T-helper 1 cell treated with Interleukin-12 subunit alpha and Interleukin-12 subunit beta and Interleukin-4 antibody, amounts not matched to agents 30 ng/mL and 1 ng/mL, for 36 hours (primary cell): ENCODE data around the gene PTGFRN. TPM values are rescaled to one million over a fixed set of nuclear protein-coding genes. Genes with fewer than 3 reads are reported as not detected.

ENCODE experiments used
- intact Hi-C: fragments of 100-400 bp; cut with micrococcal nuclease; formaldehyde crosslinking; loops from one replicate; pipeline ENCODE4 v1.15.1; 2024
- total RNA-seq: library from RNA; stranded (reverse); gene quantifications from 2 replicates; pipeline ENCODE4 v1.2.3, GENCODE V29; 2022

The PTGFRN gene
- total RNA-seq, 1 donor from 2014 or later: 15.0 TPM

- intact Hi-C loops: no loop called here
Observed at GRCh38 chr1:117025568-117025967, 115.9 kb downstream of the PTGFRN start.

DNA sequence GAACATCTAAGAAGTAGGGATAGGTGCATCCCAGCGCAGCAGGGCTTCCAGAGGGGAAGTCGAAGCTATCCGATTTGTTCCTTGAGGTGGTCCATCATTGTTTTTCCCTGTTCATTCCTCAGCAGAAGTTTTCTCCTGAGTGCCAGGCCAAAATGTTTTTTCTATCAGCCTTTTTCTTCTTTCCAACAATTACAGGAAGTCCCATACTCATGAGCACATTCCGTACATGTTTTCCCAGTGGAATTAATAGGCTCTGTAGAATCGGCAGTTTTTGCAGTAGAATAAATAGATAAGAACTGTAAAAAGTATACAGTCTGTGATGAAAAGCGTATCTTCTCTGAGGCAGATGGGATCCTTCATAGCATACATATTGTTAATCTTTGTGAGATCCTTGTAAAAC lies 116.6 kb downstream of the PTGFRN start:
- intact Hi-C loops: no loop called here

DNA sequence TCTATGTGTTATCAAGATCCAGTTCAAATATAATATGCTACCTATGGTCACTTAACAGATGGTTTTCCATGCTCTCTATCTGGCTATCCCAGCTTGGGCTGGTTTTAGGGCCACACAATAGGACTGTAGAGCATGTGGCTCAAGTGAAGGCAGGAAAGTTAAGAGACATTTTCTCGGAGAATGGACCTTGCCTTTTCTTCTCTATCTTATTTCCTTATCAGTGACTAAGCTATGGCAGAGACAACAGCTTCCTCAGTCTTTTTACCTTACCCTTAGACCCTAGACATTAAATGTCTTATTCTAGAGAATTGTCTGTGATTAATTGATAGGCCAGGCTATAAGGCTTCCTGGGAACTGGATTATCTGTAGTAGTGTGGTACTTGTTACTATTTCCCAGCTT lies 120.0 kb downstream of the PTGFRN start:
- intact Hi-C loops: no loop called here

DNA sequence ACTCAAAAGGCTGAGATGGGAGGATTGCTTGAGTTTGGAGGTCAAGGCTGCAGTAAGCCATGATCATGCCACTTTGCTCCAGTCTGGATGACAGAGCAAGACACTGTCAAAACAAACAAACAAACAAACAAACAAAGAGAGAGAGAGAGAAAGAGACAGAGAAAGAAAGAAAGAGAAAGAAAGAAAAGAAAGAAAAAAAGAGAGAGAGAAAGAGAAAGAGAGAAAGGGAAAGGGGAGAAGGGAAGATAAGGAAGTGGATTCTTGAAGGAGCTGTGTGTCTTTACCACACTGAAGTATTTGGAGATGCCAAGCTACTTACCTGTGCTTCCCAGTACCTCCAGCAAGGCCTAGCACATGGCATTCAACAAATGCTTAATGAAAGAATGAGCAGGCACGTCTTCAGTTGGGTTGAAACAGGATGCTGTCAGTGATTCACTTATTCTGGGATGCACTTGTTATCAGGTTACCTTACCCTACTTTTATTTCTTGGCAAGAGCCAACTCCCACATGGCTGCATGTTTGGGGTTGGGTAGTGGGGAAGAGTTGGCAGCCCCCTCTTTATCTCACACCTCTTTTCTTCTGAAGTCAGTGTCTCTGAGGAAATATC lies 120.7 kb downstream of the PTGFRN start:
- intact Hi-C loops: no loop called here

DNA sequence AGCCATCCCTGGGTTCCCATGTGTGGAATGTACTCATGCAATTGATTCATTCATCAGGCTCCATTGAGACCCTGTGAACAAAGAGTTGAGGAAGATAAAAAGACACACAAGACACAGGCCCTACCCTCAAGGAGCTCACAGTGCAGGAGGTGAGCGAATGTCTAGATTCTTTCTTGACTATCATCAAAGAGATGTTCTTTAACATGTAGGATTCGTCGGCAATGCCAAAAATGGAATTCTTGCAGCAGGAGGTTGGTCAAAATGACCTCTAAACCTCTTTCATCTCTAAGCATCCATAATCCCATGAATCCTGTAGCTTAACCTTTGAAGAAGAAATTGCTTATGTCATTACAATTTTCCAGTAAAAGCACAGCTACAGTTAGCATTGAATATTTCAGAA lies 122.5 kb downstream of the PTGFRN start:
- intact Hi-C loops: no loop called here

GRCh38 chr1:117032681-117033539 lies 123.2 kb downstream of the PTGFRN start:
- intact Hi-C loops: no loop called here

DNA sequence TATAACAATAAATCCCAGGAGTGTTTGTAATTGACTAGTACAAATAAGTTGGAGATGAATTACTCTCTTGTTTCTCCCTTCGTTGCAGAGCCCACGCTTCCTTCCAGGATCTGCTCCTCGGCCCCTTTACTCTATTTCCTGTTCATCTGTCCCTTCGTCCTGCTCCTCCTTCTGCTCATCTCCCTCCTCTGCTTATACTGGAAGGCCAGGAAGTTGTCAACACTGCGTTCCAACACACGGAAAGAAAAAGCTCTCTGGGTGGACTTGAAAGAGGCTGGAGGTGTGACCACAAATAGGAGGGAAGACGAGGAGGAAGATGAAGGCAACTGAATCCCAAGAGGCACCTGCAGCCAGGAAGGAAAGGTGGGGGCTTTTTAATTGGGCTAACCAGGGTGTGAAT lies 124.1 kb downstream of the PTGFRN start:
- intact Hi-C loops: no loop called here

DNA sequence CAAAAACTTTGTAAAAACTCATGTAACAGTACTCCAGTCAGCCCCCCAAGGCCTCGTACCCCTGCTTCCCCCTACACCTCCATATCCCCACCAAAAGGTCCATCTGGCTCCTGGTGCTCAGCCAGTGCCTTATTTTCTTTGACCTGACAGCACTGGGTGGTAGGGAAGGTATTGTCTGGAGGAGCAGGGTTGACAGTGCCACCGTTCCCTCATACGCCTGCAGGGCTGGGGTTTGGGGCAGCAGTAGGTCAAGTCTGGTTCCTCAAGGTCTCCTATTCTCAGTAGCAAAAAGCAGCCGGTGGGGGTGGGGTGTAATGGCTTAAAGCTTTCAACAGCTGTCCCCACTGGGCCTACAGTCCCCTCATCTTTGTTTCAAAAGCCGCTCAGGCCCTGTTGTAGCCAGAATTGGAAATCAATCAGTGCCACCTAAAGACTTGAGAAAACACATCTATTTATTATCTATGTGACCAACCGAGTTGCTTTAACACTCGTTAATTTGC lies 125.1 kb downstream of the PTGFRN start:
- intact Hi-C loops: no loop called here

DNA sequence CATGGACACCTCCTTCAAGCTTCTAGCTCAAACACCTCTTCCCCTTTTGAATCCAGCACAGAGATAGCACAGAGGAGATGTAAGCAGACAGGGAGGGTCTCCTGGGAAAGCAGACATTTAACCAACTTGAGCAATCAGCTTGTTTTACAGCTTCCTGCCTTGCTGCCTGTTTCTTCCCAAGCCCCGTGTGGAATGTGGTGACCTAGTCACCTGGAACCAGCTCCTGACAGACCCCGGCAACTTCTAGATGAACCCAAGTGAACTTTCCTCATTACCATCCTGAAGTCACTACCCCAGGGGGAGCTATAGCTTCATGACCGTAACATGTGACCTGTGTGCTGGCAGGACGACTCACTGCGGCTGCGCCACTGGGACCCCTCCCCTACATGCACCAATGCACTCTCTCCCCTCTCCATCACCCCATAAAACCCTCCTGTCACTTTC lies 126.3 kb downstream of the PTGFRN start:
- intact Hi-C loops: no loop called here

DNA sequence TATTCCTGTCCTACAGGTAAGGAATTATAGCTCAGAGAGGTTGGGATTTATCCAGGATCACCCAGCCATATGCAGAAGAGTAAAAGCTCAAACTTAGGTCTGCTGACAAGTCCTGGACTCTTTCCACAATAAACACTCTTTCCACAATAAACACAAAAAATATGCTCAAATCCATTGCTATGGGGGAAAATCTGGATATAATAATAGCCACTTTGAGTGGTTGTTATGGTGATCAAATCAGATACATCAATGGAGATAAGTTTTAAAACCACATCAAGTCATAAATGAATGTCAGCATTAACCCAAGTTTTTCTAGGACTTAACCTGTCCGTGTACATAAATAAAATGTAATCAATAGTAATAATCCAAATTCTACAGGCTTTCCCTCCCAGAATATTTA lies 128.1 kb downstream of the PTGFRN start:
- intact Hi-C loops: no loop called here

GRCh38 chr1:117038236-117038635 lies 128.5 kb downstream of the PTGFRN start:
- intact Hi-C loops: no loop called here

Other genes with a start within 250 kb of the PTGFRN start
- gene IGSF3, start 242.2 kb upstream of the PTGFRN start, total RNA-seq: 0.83 and 0.98 TPM in 2 replicates
- 488 and 495 TPM in 2 replicates for gene CD2, start 155.5 kb upstream of the PTGFRN start, total RNA-seq
- gene CD101, start 91.8 kb downstream of the PTGFRN start, total RNA-seq: 1.9 and 2.3 TPM in 2 replicates
- gene TTF2, start 150.4 kb downstream of the PTGFRN start, total RNA-seq: 83.2 and 83.7 TPM in 2 replicates
- 0.25 and 0.54 TPM in 2 replicates for gene TRIM45, start 211.8 kb downstream of the PTGFRN start, total RNA-seq